ENCODE measurements around the gene LRP1B. TPM values are rescaled to one million over a fixed set of nuclear protein-coding genes. Genes with fewer than 3 reads are reported as not detected.
"Not testable (repeated sequence)": the region's sequence is repeated elsewhere in the genome, so short reads cannot be mapped to it uniquely, and the experiment has no call there.

Gene LRP1B
- total RNA-seq, 1 donor from 2014 or later: 0.02 TPM

DNA sequence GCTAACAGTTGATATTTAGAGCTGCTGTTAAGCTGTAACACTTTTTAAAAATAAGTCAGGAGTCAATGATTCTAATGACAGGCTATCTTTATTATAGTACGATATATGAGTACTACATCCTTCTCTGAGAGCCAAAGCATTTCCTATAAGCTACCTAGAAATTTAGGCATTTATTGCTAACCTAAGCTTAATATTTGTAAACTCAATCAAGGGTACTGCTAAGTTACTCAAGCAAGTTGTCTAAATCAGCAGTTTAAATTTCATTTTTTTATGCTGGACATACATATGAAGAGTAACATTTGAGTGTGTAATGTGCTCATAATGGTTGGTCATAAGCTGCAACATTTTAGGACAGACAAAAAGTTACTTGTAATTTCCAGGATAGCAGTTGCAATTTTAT, 1774.1 kb downstream of the LRP1B start:
- intact Hi-C loops (cut with micrococcal nuclease): no loop called here
- ATAC-seq (no peak), DNase-seq (no peak)

DNA sequence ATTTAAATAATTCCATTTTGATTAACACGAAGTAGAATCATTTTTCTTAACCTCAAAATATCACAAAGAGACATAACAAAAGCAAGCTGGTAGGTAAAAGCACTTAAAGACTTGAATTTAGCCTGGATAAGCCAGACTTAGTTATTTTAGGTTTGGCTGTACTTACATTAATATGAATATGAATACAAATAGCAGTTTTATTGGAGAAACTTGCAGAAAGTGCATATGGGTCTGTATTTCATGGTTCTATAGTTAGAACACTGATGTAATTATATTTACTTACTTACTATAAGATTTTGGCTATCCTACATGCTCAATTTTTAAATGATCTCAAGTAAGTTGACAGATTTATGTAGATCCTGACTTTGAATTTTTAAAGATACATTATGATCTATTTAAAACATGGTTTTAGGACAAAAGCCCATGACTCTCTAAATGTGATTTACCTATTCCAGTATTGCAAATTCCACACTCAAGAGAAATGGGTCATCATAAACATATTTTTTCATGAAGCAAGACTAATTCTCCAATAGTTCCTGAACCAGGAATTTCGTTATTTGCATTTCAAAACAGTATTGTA, 1775.2 kb downstream of the LRP1B start:
- intact Hi-C loops (cut with micrococcal nuclease): no loop called here
- DNase-seq (no peak), ATAC-seq (no peak)

- intact Hi-C loops (cut with micrococcal nuclease): no loop called here
- ATAC-seq: no peak
- DNase-seq: no peak
These were observed 1776.3 kb downstream of the LRP1B start for GRCh38 chr2:140354544-140354943.

GRCh38 chr2:140353541-140353940, 1777.3 kb downstream of the LRP1B start:
- intact Hi-C loops (cut with micrococcal nuclease): no loop called here
- DNase-seq (no peak), ATAC-seq (no peak)

DNA sequence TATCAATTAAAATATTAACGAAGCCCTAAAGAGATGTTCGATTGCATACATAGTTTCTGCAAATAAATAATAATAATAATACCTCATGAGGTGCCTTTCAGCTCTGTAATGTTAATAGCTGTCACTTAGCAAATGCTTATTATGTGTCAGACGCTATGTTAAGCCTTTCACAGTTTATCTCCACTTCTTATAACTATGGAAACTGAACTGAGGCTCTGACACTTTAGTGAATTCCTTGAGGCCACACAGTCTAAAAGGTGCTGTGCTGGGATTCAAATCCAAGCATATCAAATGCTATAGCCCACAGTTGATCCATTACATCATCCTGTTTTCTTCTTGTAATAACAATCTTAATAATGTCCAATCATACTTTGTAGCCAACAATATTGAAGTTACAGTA, 1779.1 kb downstream of the LRP1B start:
- intact Hi-C loops (cut with micrococcal nuclease): no loop called here
- ATAC-seq (no peak), DNase-seq (no peak)

DNA sequence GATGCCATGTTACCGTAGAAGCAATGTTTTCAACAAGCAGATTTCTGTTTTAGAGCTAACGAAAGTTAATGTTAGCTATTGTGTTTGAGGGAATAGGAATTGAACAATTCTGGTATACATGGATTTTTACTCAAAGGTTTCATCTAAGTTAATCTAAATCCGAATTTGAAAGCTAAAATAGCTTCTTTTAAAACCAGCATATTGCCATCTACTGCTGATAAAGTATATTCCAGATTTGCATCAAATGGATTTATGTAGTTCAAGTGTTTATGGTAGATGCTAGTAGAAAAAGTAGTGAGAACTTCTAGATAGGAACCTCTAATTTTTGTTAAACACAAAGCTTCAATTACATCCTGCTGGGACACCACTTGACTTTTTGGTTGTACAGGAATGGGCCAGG, 1781.1 kb downstream of the LRP1B start:
- intact Hi-C loops (cut with micrococcal nuclease): no loop called here
- no peak for DNase-seq
- ATAC-seq: no peak

GRCh38 chr2:140348826-140349225, 1782.0 kb downstream of the LRP1B start:
- intact Hi-C loops (cut with micrococcal nuclease): no loop called here
- DNase-seq: no peak
- ATAC-seq: no peak

- no peak for ATAC-seq
- DNase-seq: no peak
- intact Hi-C loops (cut with micrococcal nuclease): no loop called here
These were observed 1786.0 kb downstream of the LRP1B start for GRCh38 chr2:140344838-140345237.

DNA sequence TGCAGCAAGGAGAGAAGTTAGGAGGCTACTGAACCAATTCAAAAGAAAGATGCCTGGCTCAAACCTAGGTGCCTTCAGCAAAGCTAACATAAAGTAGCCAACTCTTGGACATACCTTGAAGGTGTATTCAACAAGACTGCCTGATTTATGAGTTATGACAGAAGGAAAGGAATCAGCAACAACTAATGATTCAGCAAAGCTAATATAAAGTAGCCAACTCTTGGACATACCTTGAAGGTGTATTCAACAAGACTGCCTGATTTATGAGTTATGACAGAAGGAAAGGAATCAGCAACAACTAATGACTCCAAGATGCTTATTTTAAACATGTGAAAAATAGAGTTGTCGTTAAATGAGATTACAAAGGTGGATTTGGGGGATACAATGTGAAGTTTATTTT, 1786.5 kb downstream of the LRP1B start:
- DNase-seq; intact Hi-C loops (cut with micrococcal nuclease); ATAC-seq: not testable (repeated sequence)

DNA sequence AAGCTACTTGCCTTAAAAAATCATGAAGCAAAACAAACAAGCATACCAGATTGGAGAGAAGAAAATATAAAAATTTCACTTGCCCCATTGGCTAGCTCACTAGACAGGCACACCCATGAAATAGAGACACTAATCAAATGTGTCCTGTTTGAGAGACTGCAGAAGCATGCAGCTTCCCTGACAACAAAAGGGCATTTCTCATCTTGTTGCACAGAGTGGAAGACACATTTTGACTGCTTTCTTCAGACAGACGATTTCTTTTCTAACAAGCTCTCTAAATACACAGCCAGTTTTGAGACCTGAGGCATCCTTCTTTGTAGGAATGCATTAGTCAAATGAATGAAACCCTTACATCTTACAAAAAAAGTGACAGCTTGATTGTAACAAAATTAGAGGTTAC, 1792.0 kb downstream of the LRP1B start:
- no peak for ATAC-seq
- no peak for DNase-seq
- intact Hi-C loops (cut with micrococcal nuclease): no loop called here

- intact Hi-C loops (cut with micrococcal nuclease): no loop called here
- DNase-seq (no peak), ATAC-seq (no peak)
These were observed 1793.8 kb downstream of the LRP1B start for GRCh38 chr2:140337061-140337460.

- intact Hi-C loops (cut with micrococcal nuclease): no loop called here
- no peak for DNase-seq
- no peak for ATAC-seq
These were observed 1814.5 kb downstream of the LRP1B start for GRCh38 chr2:140316345-140316744.

DNA sequence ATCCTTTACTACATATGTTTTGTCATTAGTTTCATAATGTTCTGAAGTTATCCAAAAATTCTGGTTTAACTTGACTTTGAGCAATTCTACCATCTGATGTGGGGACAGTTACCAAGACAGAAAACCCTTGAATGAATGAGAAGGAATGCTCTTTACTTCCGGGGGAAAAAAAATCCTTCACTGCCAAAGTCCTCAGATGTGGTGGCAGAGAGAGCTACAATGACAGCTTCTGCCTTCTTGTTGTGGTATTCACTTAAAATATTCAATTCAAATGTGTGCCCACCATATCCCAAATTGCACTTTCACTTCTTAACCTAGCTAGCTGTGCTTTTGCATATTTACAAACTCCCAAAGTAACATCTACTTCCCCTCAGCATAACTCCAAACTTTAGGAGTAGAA, 1818.9 kb downstream of the LRP1B start:
- ATAC-seq (no peak), DNase-seq (no peak)
- intact Hi-C loops (cut with micrococcal nuclease): no loop called here

DNA sequence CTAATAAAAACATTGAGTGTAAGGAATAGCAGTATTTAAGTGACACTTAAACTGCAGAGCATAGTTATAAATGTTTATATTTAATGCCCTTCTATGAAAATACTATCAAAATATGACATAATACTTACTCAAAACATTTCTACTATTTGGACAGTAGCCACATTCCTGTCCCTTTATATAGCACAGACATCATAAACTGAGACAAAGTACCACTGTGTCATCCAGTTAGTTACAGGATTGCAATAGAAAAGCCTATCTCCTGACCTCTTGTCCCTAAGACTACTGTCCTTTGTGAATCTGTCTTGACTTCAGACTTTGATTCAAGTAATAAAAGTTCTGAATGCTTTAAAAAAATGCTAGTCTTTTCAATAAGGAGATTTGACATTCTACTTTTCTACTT, 1822.1 kb downstream of the LRP1B start:
- ATAC-seq: no peak
- intact Hi-C loops (cut with micrococcal nuclease): no loop called here
- DNase-seq: no peak

DNA sequence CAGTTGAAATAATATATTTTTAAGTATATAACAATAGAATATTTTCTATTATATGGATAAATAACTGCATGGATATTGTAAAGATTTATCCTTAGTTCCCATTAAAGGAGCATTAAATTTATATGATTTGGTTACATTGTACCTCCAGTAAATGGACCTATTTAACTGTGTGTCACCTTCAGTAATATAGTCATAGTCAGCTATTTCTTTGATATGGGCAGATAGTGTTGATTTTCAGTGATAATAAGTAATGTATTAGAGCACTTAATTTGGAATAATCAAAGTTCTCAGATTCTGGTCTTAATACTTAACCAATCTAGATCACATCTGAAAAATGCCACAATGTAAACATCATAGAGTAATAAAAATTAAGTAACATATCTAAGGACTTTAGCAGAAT, 1823.3 kb downstream of the LRP1B start:
- ATAC-seq: no peak
- DNase-seq: no peak
- intact Hi-C loops (cut with micrococcal nuclease): no loop called here

DNA sequence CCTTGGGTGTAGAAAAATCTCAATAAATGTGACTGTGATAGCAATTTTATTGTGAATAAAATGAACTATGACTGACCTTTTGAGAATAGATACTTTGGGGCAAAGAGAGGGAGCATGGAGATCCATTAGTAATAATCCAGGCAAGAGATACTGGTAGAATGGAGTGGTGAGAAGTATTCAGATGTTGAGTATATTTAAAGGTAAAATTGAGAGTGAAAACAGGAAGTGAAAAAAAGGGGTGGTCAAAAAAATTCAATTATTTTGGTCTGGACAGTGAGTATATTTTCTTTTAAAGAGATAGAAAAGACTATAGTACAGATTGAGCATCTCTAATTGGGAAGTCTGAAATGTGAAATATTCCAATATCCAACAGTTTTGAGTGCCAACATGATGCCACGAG, 1835.0 kb downstream of the LRP1B start:
- ATAC-seq (no peak), DNase-seq (no peak)
- intact Hi-C loops (cut with micrococcal nuclease): no loop called here

- no peak for ATAC-seq
- no peak for DNase-seq
- intact Hi-C loops (cut with micrococcal nuclease): no loop called here
These were observed 1842.1 kb downstream of the LRP1B start for GRCh38 chr2:140288726-140289125.

DNA sequence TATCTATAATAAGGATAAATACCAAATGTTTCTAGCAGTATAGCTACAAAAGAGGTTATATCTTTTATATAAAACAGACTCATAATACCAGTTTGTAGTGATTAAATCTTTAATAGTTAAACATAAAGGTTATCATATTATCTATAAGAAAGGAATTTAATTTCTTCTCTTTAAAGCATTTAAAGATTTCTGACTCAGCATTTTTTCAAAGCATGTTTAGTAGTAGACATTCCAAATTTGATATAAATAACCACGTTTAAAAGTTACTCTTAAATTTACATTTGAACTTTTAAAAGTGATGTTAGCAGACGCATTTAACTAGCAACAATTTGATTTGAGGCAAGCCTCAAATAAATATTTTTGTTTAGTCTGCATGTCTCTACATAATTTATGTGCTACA, 1842.6 kb downstream of the LRP1B start:
- intact Hi-C loops (cut with micrococcal nuclease): no loop called here
- no peak for DNase-seq
- ATAC-seq: no peak

DNA sequence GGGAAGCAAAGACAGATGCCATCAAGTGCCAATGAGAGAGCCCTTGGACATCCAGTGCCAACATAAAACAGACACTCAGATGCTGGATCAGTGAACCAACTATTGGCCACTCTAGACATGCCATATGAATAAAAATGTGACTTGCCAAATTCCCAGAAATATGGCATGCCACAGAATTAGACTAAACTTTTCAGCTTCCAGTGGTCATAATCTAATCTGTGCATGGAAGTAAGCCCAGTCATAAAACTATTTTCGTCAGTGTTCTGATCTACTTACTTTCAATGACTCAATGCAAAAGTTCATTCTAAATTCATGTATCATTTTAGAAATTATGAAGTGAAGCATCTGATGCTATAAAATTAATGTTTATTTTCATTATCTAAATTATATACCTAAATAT, 1844.4 kb downstream of the LRP1B start:
- no peak for ATAC-seq
- intact Hi-C loops (cut with micrococcal nuclease): no loop called here
- no peak for DNase-seq

DNA sequence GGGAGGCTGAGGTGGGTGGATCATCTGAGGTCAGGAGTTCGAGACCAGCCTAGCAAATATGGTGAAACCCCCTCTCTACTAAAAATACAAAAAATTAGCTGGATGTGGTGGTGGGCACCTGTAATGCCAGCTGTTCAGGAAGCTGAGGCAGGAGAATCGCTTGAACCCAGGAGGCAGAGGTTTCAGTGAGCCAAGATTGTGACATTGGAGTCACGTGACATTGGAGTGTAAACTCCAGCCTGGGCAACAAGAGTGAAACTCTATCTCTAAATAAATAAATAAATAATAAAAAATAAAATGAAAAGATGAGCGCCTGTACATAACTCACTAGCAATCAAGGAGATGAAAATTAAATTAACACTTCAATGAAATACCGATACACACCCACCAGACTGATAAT, 1853.5 kb downstream of the LRP1B start:
- intact Hi-C loops (cut with micrococcal nuclease); ATAC-seq; DNase-seq: not testable (repeated sequence)

GRCh38 chr2:140276661-140277060, 1854.2 kb downstream of the LRP1B start:
- DNase-seq (no peak), ATAC-seq (no peak)
- intact Hi-C loops (cut with micrococcal nuclease): no loop called here

GRCh38 chr2:140275427-140275826, 1855.4 kb downstream of the LRP1B start:
- DNase-seq: no peak
- no peak for ATAC-seq
- intact Hi-C loops (cut with micrococcal nuclease): no loop called here
